Right lobe of liver (tissue), 6 donors: ENCODE data around the gene PRKCB. TPM values are rescaled to one million over a fixed set of nuclear protein-coding genes. Genes with fewer than 3 reads are reported as not detected.

Experiments
- ATAC-seq, 4 donors: fragments of 200-7000 bp; cut with Tn5 transposase; one replicate each; pipeline ENCODE4 v1.9.1; 2020; ENCODE audit warnings: mild to moderate bottlenecking in 4 of 4, moderate library complexity in 4 of 4
- DNase-seq, 3 donors: peaks; one replicate each; pipeline ENCODE4 v3.0.0-alpha.2; 2020
- H3K27ac ChIP-seq, 3 donors: fragments of 200-600 bp; one replicate each; pipeline ENCODE4 v1.8.0; 2022
- H3K27me3 ChIP-seq, 2 donors: fragments of 200-600 bp; one replicate each; pipeline ENCODE4 v1.8.0; 2022
- H3K36me3 ChIP-seq, 4 donors: fragments of 200-600 bp; sonication (generic) in 1 of 4; one replicate each; pipeline versions ENCODE4 v1.5.1 to v1.8.0; 2017 to 2022; ENCODE audit warnings: control low read depth in 1 of 4
- H3K4me1 ChIP-seq, 4 donors: fragments of 200-600 bp; sonication (generic) in 1 of 4; one replicate each; pipeline versions ENCODE4 v1.5.1 to v1.8.0; 2017 to 2022; ENCODE audit warnings: control low read depth in 1 of 4
- H3K4me3 ChIP-seq, 3 donors: fragments of 200-600 bp; one replicate each; pipeline ENCODE4 v1.8.0; 2022
- H3K9me3 ChIP-seq, 4 donors: fragments of 200-600 bp; sonication (generic) in 1 of 4; one replicate each; pipeline versions ENCODE4 v1.5.1 to v1.8.0; 2017 to 2022; ENCODE audit warnings: control low read depth in 1 of 4
- CTCF ChIP-seq, 4 donors: fragments of 200-600 bp in 3 of 4; fragments of 450-650 bp in 1 of 4; IDR thresholded peaks; one replicate each; pipeline versions ENCODE4 v1.5.1 to v1.8.0; 2016 to 2022; ENCODE audit warnings: antibody characterized with exemption in 4 of 4, mild to moderate bottlenecking in 2 of 4
- POLR2A ChIP-seq: fragments of 450-650 bp; IDR thresholded peaks from one replicate; pipeline ENCODE4 v1.6.1; 2017; ENCODE audit warnings: antibody characterized with exemption, mild to moderate bottlenecking
- WGBS: methylation state at CpG from one replicate; pipeline ENCODE4 v1.1.6; 2018; ENCODE audit warnings: low coverage, low lambda C conversion rate; ENCODE audit not compliant: insufficient coverage; ENCODE audit errors: missing lambda C conversion rate; 5-methylcytosine and 5-hydroxymethylcytosine counted together
- intact Hi-C, 2 donors: fragments of 100-400 bp; cut with DNase I; formaldehyde crosslinking; loops; one replicate each; pipeline versions ENCODE4 v1.11.2 to v1.14.1; 2022
- total RNA-seq, 6 experiments: library from RNA; depleted of rRNA in 2 of 6; stranded (reverse); fragments of >200 nt in 2 of 6; fragmentation: NEBNext Ultra II Directional in 3 of 6; extraction: Animal tissue kit (Norgen Biotek cat#: 25700) in 3 of 6; gene quantifications; one replicate each; pipeline versions ENCODE4 v1.1.0 to v1.2.4, GENCODE V29; 2016 to 2023
- donor health status: DM: no; HTN: yes; CAD: no.
- donor health status: DM: no; HTN: no; CAD: no.
- donor health status: DM: no; HTN: no; CAD: no.
- donor health status: DM: no; HTN: yes; CAD: no.
- donor health status: DM: no; HTN: yes; CAD: no.

PRKCB gene
- total RNA-seq, 6 experiments from 2014 or later: 1.7 to 8.1 (median 3.5) TPM

- no peaks in the 10 kb centered on the region for H3K36me3 ChIP-seq
- intact Hi-C loops: no loop called here
- ATAC-seq: no peak
- no peak for TF ChIP-seq POLR2A
- no peak for TF ChIP-seq CTCF (IDR thresholded peaks at IDR 0.05)
- no peak overlapping the region for H3K4me3 ChIP-seq
- no peaks in the 10 kb centered on the region for H3K27me3 ChIP-seq
- no peaks in the 10 kb centered on the region for H3K4me1 ChIP-seq
- H3K27ac ChIP-seq: no peak overlapping the region
- no peaks in the 10 kb centered on the region for H3K9me3 ChIP-seq
- DNase-seq: no peak
- 62% methylated on average over 8 of the region's 8 CpGs for WGBS
Measured at GRCh38 chr16:24073321-24073720, 237.5 kb downstream of the PRKCB start.

- 46% methylated on average over 3 of the region's 5 CpGs for WGBS
- Histone ChIP-seq H3K27me3 (no peaks in the 10 kb centered on the region), H3K36me3 (no peaks in the 10 kb centered on the region), H3K4me1 (no peaks in the 10 kb centered on the region), H3K9me3 (no peaks in the 10 kb centered on the region), H3K27ac (no peak overlapping the region), H3K4me3 (no peak overlapping the region)
- TF ChIP-seq POLR2A (no peak), CTCF (IDR thresholded peaks at IDR 0.05) (no peak)
- ATAC-seq: no peak
- DNase-seq: no peak
- intact Hi-C loops: no loop called here
Measured at GRCh38 chr16:24074574-24074973, 238.8 kb downstream of the PRKCB start.

GRCh38 chr16:24075302-24075701 is 239.5 kb downstream of the PRKCB start:
- no peaks in the 10 kb centered on the region for H3K27me3 ChIP-seq
- no peaks in the 10 kb centered on the region for H3K36me3 ChIP-seq
- H3K4me1 ChIP-seq: no peaks in the 10 kb centered on the region
- no peak for DNase-seq
- TF ChIP-seq POLR2A: no peak
- TF ChIP-seq CTCF (IDR thresholded peaks at IDR 0.05): no peak
- no peaks in the 10 kb centered on the region for H3K9me3 ChIP-seq
- WGBS: 25% methylated on average over 1 of the region's 1 CpG
- no peak for ATAC-seq
- no peak overlapping the region for H3K4me3 ChIP-seq
- H3K27ac ChIP-seq: no peak overlapping the region
- intact Hi-C loops: no loop called here

- H3K27me3 ChIP-seq: no peaks in the 10 kb centered on the region
- H3K27ac ChIP-seq: no peak overlapping the region
- WGBS: 27% methylated on average over 6 of the region's 6 CpGs
- no peaks in the 10 kb centered on the region for H3K9me3 ChIP-seq
- no peak overlapping the region for H3K4me3 ChIP-seq
- intact Hi-C loops: no loop called here
- no peak for DNase-seq
- TF ChIP-seq CTCF (IDR thresholded peaks at IDR 0.05): no peak
- TF ChIP-seq POLR2A: no peak
- H3K4me1 ChIP-seq: no peaks in the 10 kb centered on the region
- no peaks in the 10 kb centered on the region for H3K36me3 ChIP-seq
- ATAC-seq: no peak
Measured at GRCh38 chr16:24075931-24076716, 240.3 kb downstream of the PRKCB start.
